ENCODE results near the gene HIGD2A. TPM values are rescaled to one million over a fixed set of nuclear protein-coding genes. Genes with fewer than 3 reads are reported as not detected.

HIGD2A gene
- total RNA-seq, 1 experiment from 2014 or later, result 98.2 TPM

GRCh38 chr5:176386491-176386890, 2.1 kb upstream of the HIGD2A start (continued):
- TF ChIP-seq STAT6 (CRISPR knock-in tag; conservative IDR thresholded peaks at IDR 0.05; ENCODE audit: low read depth) (no peak), NR3C1 (CRISPR knock-in tag; conservative IDR thresholded peaks at IDR 0.05; ENCODE audit: low read depth) (no peak), ATF2 (CRISPR knock-in tag; IDR thresholded peaks at IDR 0.05; ENCODE audit: borderline replicate concordance, low read depth) (no peak), ZNF232 (CRISPR knock-in tag; IDR thresholded peaks at IDR 0.05) (no peak), ATF3 (CRISPR knock-in tag; conservative IDR thresholded peaks at IDR 0.05) (no peak), JUN (CRISPR knock-in tag; IDR thresholded peaks at IDR 0.05) (no peak), USF1 (CRISPR knock-in tag; IDR thresholded peaks at IDR 0.05) (no peak), ELF4 (CRISPR knock-in tag; IDR thresholded peaks at IDR 0.05; ENCODE audit: low read depth) (no peak), OVOL2 (CRISPR knock-in tag; IDR thresholded peaks at IDR 0.05; ENCODE audit: borderline replicate concordance) (no peak)

- no peak for TF ChIP-seq JUN (CRISPR knock-in tag; IDR thresholded peaks at IDR 0.05)
- no peak for TF ChIP-seq ZNF232 (CRISPR knock-in tag; IDR thresholded peaks at IDR 0.05)
- H3K4me3 Mint-ChIP-seq, result peak overlapping the region; percentile 99
- peak overlapping the region; percentile 95; the same call in 1 of the 2 replicates for H3K27ac Mint-ChIP-seq
- ChIA-PET CTCF (interaction anchor here (1.8 to 2.6 kb wide), 3 partner anchors 29 to 658 kb away, joined by 6 to 12 read pairs (median 8); partner anchors contain the start of genes CLTB and FAF2), POLR2A (interaction anchor here (0.5 kb wide), 1 partner anchor 645 kb away, joined by 3 read pairs; no protein-coding TSS in a partner anchor)
- H3K27me3 Mint-ChIP-seq (ENCODE audit: low read depth), result no peaks in the 10 kb centered on the region; the same call in 1 of the 2 replicates
- DNase-seq (ENCODE audit: low spot score) (no peak), ATAC-seq (no peak)
- peaks cover 32% of the 10 kb centered on the region for H3K36me3 Mint-ChIP-seq
- H3K4me1 Mint-ChIP-seq, result peaks cover 19% of the 10 kb centered on the region
- H3K9me3 Mint-ChIP-seq, result no peaks in the 10 kb centered on the region
These were observed 1.1 kb upstream of the HIGD2A start for GRCh38 chr5:176387384-176387925.

- Mint-ChIP-seq H3K27ac (peak overlapping the region; percentile 100), H3K27me3 (ENCODE audit: low read depth) (no peaks in the 10 kb centered on the region; the same call in 1 of the 2 replicates), H3K9me3 (no peaks in the 10 kb centered on the region), H3K4me1 (peaks cover 19% of the 10 kb centered on the region), H3K36me3 (peaks cover 30% of the 10 kb centered on the region), H3K4me3 (peak overlapping the region; percentile 99)
- ChIA-PET POLR2A (interaction anchor here (0.5 to 2.0 kb wide), 3 partner anchors 149 to 646 kb away, joined by 3 to 5 read pairs (median 3); partner anchors contain the start of gene RNF44), CTCF (interaction anchor here (1.4 to 2.6 kb wide), 4 partner anchors 17 to 658 kb away, joined by 6 to 12 read pairs (median 8); partner anchors contain the start of genes CLTB and FAF2)
- no peak for DNase-seq (ENCODE audit: low spot score)
- peak; percentile 2; the same call in 1 of the 2 replicates for ATAC-seq
- TF ChIP-seq E2F5 (CRISPR knock-in tag; IDR thresholded peaks at IDR 0.05) (0 out of 2 replicates have a peak, but pooled peaks have one; percentile 57), ELF4 (CRISPR knock-in tag; IDR thresholded peaks at IDR 0.05; ENCODE audit: low read depth) (no peak), PREB (CRISPR knock-in tag; IDR thresholded peaks at IDR 0.05; ENCODE audit: borderline replicate concordance) (0 out of 2 replicates have a peak, but pooled peaks have one; percentile 43), ERG (CRISPR knock-in tag; IDR thresholded peaks at IDR 0.05) (no peak), JUN (CRISPR knock-in tag; IDR thresholded peaks at IDR 0.05) (no peak), MAX (CRISPR knock-in tag; IDR thresholded peaks at IDR 0.05) (no peak), ZNF281 (CRISPR knock-in tag; IDR thresholded peaks at IDR 0.05) (no peak), SOX15 (CRISPR knock-in tag; IDR thresholded peaks at IDR 0.05) (no peak), E2F1 (CRISPR knock-in tag; IDR thresholded peaks at IDR 0.05) (peak; percentile 28; the same call in 1 of the 2 replicates), ZNF232 (CRISPR knock-in tag; IDR thresholded peaks at IDR 0.05) (0 out of 2 replicates have a peak, but pooled peaks have one; percentile 61)
These were observed 528 bp upstream of the HIGD2A start for GRCh38 chr5:176388003-176388443.

Measured in WTC11 (cell line).